IPS-15b (cell line): Measurements from ENCODE around the gene STAT1.

Experiments used
- H3K27me3 ChIP-seq: one replicate; pipeline ENCODE4 v1.6.1; 2013; ENCODE audit warnings: low read length; ENCODE audit not compliant: control insufficient read depth, insufficient read depth
- H3K36me3 ChIP-seq: one replicate; pipeline ENCODE4 v1.6.1; 2013; ENCODE audit warnings: low read length; ENCODE audit not compliant: control insufficient read depth, insufficient read depth
- H3K4me1 ChIP-seq: one replicate; pipeline ENCODE4 v1.6.1; 2013; ENCODE audit warnings: mild to moderate bottlenecking, low read length; ENCODE audit not compliant: control insufficient read depth, insufficient read depth
- H3K4me3 ChIP-seq: one replicate; pipeline ENCODE4 v1.5.1; 2013; ENCODE audit warnings: low read depth, low read length
- H3K9ac ChIP-seq: one replicate; pipeline ENCODE4 v1.6.1; 2013; ENCODE audit warnings: low read depth, mild to moderate bottlenecking, low read length
- H3K9me3 ChIP-seq: one replicate; pipeline ENCODE4 v1.6.1; 2013; ENCODE audit warnings: mild to moderate bottlenecking, low read length; ENCODE audit not compliant: control insufficient read depth, insufficient read depth

STAT1 gene

GRCh38 chr2:190974629-190975361 lies 39.2 kb downstream of the STAT1 start:
- Histone ChIP-seq H3K27me3 (no peaks in the 10 kb centered on the region), H3K36me3 (peaks cover 19% of the 10 kb centered on the region), H3K9me3 (no peaks in the 10 kb centered on the region), H3K4me3 (no peak overlapping the region), H3K9ac (no peak overlapping the region), H3K4me1 (no peaks in the 10 kb centered on the region)

- no peaks in the 10 kb centered on the region for H3K27me3 ChIP-seq
- H3K9me3 ChIP-seq, result no peaks in the 10 kb centered on the region
- no peaks in the 10 kb centered on the region for H3K4me1 ChIP-seq
- H3K9ac ChIP-seq, result no peak overlapping the region
- H3K36me3 ChIP-seq, result peaks cover 19% of the 10 kb centered on the region
- H3K4me3 ChIP-seq, result no peak overlapping the region
Observed at GRCh38 chr2:190973726-190974628, 40.0 kb downstream of the STAT1 start.

- no peaks in the 10 kb centered on the region for H3K4me1 ChIP-seq
- H3K9me3 ChIP-seq, result no peaks in the 10 kb centered on the region
Observed at GRCh38 chr2:190973262-190973661, 40.7 kb downstream of the STAT1 start.

GRCh38 chr2:190972846-190973245 lies 41.1 kb downstream of the STAT1 start:
- peaks cover 12% of the 10 kb centered on the region for H3K36me3 ChIP-seq

More at GRCh38 chr2:190973262-190973661, 40.7 kb downstream of the STAT1 start:
- no peaks in the 10 kb centered on the region for H3K27me3 ChIP-seq
- H3K36me3 ChIP-seq, result peaks cover 14% of the 10 kb centered on the region
- H3K9ac ChIP-seq, result no peak overlapping the region
- H3K4me3 ChIP-seq, result no peak overlapping the region

GRCh38 chr2:190972213-190972612 lies 41.8 kb downstream of the STAT1 start:
- H3K36me3 ChIP-seq, result peaks cover 12% of the 10 kb centered on the region
- no peaks in the 10 kb centered on the region for H3K4me1 ChIP-seq
- H3K9ac ChIP-seq, result no peak overlapping the region
- H3K9me3 ChIP-seq, result no peaks in the 10 kb centered on the region
- no peak overlapping the region for H3K4me3 ChIP-seq
- H3K27me3 ChIP-seq, result no peaks in the 10 kb centered on the region

More at GRCh38 chr2:190972846-190973245, 41.1 kb downstream of the STAT1 start:
- H3K4me3 ChIP-seq, result no peak overlapping the region
- H3K4me1 ChIP-seq, result no peaks in the 10 kb centered on the region
- no peak overlapping the region for H3K9ac ChIP-seq
- no peaks in the 10 kb centered on the region for H3K9me3 ChIP-seq
- H3K27me3 ChIP-seq, result no peaks in the 10 kb centered on the region

GRCh38 chr2:190970873-190971506 lies 43.0 kb downstream of the STAT1 start:
- H3K9ac ChIP-seq, result no peak overlapping the region
- no peaks in the 10 kb centered on the region for H3K4me1 ChIP-seq
- H3K9me3 ChIP-seq, result no peaks in the 10 kb centered on the region
- no peak overlapping the region for H3K4me3 ChIP-seq
- no peaks in the 10 kb centered on the region for H3K27me3 ChIP-seq
- H3K36me3 ChIP-seq, result peaks cover 8% of the 10 kb centered on the region

- H3K9ac ChIP-seq, result no peak overlapping the region
- H3K36me3 ChIP-seq, result peaks cover 7% of the 10 kb centered on the region
- no peaks in the 10 kb centered on the region for H3K9me3 ChIP-seq
- H3K27me3 ChIP-seq, result no peaks in the 10 kb centered on the region
- no peak overlapping the region for H3K4me3 ChIP-seq
- H3K4me1 ChIP-seq, result no peaks in the 10 kb centered on the region
Observed at GRCh38 chr2:190970160-190970559, 43.8 kb downstream of the STAT1 start.

GRCh38 chr2:190968522-190968921 lies 45.4 kb downstream of the STAT1 start:
- Histone ChIP-seq H3K4me3 (no peak overlapping the region), H3K9ac (no peak overlapping the region), H3K36me3 (no peaks in the 10 kb centered on the region), H3K27me3 (no peaks in the 10 kb centered on the region), H3K4me1 (no peaks in the 10 kb centered on the region), H3K9me3 (no peaks in the 10 kb centered on the region)

- no peaks in the 10 kb centered on the region for H3K4me1 ChIP-seq
- H3K27me3 ChIP-seq, result no peaks in the 10 kb centered on the region
- no peaks in the 10 kb centered on the region for H3K36me3 ChIP-seq
- H3K4me3 ChIP-seq, result no peak overlapping the region
- no peaks in the 10 kb centered on the region for H3K9me3 ChIP-seq
- no peak overlapping the region for H3K9ac ChIP-seq
Observed at GRCh38 chr2:190965580-190966222, 48.3 kb downstream of the STAT1 start.

- Histone ChIP-seq H3K27me3 (no peaks in the 10 kb centered on the region), H3K36me3 (no peaks in the 10 kb centered on the region), H3K9ac (no peak overlapping the region), H3K4me1 (no peaks in the 10 kb centered on the region), H3K9me3 (no peaks in the 10 kb centered on the region), H3K4me3 (no peak overlapping the region)
Observed at GRCh38 chr2:190964170-190964795, 49.7 kb downstream of the STAT1 start.

- H3K36me3 ChIP-seq, result no peaks in the 10 kb centered on the region
- no peaks in the 10 kb centered on the region for H3K27me3 ChIP-seq
- no peak overlapping the region for H3K4me3 ChIP-seq
- H3K9ac ChIP-seq, result no peak overlapping the region
- H3K9me3 ChIP-seq, result no peaks in the 10 kb centered on the region
- no peaks in the 10 kb centered on the region for H3K4me1 ChIP-seq
Observed at GRCh38 chr2:190963088-190963487, 50.9 kb downstream of the STAT1 start.
